Activated CD8-positive, alpha-beta memory T cell treated with anti-CD3 and anti-CD28 coated beads for 1 hour (primary cell): ENCODE measurements around the gene MAD1L1.

ENCODE experiments used
- DNase-seq, 2 donors: peaks; one replicate each; pipeline ENCODE4 v3.0.0-alpha.2; 2020; ENCODE audit warnings: low read depth in 1 of 2; ENCODE audit errors: extremely low read depth in 1 of 2

The MAD1L1 gene

DNA sequence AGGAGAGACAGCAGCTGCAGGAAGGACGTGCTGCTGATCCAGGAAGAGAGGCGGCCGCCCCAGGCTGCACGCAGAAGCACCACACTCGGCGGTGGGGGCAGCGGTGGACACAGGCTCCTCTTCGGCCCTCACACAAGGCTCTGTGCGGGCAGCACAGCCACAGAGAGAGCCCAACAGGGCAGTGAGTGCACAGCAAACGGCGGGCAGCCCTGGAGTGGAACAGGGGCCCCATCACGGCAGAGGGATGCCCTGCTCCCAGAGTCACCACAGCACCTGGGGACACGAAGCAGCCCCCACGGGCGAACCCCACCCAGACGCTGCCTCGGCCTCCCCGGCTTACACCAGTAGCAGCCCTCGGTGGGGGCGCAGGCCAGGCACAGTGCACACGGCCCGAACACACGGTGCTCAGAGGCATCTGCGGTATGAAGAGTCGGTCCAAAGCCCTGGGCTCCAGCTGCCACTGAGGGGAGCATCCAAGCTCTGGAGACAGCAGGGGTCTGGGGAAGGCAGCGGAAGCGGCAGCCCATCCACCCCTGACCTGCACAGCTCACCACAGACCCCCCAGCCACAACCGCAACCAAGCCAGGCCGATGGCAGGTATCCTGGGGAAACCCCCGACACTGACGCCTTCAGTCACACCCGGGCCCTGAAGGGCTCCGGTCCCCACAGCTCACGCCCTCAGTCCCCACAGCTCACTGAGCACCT, 26.1 kb upstream of the MAD1L1 start:
- DNase-seq: no peak

DNA sequence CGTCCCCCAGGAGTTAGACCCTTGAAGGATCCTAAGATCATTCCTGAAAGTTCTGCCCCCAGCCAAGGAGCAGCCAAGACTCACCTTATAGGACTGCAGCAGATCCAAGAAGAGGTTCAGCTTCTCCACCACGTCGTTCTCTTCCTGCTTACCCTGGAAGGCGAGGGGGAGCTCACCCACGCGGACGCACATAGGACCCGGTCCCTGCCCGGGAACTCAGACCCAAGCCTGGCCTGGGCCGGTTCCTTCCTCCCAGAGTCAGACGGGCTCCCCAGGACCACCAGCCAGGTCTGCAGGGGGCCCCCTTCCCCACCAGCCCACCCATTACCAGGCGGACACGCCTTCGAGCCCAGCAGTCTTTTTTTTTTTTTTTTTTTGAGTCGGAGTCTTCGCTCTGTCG, 24.9 kb upstream of the MAD1L1 start:
- DNase-seq: no peak

DNA sequence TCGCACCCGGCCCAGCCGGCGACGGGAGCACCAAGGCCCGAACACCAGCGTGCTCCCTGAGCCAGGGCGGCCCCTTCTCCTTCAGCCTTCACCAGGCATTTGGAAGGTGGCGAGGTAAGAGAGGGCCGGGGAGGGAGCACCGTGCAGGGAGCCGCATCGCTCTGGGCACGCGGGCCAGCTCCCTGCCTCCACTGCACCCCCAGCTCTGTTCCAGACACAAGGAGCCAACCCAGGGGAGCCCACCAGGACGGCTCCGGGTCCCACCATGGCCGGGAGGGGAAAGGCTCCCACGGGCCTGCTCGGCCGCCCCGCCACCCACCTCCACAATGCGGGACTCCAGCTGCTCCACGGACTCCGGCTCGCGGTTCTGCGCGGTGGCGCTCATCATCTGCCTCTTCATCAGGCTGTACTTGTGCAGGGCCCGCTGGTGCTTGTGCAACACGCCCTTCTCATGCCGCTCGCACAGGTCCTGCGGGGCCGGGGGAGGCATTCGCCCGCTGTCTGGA, 24.4 kb upstream of the MAD1L1 start:
- no peak for DNase-seq

DNA sequence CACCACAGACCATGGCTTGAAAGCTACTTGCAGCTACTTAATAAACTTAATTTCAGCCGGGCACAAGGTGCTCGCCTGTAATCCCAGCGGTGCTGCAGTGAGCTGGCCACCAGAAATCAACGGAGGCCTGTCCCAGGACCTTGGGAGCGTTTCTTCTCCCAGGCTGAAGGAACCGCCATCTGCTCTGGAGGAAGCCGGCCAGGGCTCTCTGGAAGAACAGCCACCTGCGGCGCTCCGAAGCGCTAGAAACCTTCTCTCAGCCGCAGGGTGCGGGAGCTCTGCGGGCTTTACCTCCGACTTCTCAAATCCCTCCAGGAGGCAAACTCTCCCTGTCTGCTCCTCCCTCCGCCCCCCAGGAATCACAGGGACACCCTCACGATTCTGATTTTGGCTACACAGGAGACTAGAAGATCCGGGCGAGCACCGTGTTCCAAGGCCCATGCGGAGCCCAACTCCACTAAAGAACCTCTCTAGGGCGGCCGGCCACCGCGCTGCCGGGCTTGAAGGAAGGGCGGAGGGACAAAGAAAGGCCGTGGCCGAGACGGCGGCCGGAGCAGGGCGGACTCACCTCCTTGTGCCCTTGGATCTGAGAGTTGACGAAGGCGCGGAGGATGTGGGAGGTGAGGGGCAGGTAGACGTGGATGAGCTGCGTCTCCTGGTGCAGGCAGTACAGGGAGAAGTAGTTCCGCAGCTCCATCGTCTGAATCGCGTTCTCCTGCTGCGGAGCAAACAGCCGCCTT, 23.7 kb upstream of the MAD1L1 start:
- no peak for DNase-seq

DNA sequence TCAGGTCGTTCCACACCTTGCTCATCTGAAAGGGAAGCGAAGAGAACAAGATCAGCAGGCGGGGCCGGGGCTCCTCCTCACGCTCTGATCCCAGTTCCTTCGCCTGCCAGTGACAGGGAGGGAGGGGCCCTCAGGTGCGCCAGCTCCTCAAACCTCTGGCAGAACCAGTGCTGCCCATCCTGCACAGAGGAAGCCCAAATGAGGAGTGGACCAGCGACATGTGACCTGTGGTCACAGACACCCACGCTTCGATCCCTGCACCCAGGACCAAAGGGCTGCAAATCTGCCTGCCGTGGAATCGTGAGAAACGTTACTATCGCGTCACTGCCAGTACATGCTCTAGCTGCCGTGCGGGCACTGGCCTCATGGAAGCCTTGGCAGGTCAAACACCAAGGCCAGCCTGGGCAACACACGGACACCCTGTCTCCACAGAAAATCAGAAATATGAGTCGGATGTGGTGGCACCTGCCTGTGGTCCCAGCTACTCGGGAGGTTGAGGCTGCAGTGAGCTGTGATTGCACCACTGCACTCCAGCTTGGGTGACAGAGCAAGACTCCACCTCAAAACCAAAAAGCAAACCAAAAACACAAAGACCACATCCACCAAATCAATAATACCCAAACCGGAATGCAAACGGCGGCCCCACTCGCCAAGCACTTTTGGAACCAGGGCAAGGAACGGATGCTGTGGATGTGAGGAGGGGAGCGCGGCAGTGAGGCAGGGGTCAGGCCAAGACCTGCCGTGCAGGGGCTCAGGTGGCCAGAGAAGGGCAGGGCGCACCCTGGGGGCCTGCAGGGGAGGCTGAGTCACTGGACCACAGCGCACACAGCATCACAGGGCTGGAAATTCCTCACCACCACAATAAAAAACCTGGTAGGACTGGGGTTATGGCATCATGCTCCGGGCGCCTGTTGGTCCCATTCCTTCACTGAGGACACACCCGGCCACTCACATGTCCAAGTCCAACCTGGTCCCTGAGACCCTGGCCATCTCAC, 22.7 kb upstream of the MAD1L1 start:
- DNase-seq: no peak

DNA sequence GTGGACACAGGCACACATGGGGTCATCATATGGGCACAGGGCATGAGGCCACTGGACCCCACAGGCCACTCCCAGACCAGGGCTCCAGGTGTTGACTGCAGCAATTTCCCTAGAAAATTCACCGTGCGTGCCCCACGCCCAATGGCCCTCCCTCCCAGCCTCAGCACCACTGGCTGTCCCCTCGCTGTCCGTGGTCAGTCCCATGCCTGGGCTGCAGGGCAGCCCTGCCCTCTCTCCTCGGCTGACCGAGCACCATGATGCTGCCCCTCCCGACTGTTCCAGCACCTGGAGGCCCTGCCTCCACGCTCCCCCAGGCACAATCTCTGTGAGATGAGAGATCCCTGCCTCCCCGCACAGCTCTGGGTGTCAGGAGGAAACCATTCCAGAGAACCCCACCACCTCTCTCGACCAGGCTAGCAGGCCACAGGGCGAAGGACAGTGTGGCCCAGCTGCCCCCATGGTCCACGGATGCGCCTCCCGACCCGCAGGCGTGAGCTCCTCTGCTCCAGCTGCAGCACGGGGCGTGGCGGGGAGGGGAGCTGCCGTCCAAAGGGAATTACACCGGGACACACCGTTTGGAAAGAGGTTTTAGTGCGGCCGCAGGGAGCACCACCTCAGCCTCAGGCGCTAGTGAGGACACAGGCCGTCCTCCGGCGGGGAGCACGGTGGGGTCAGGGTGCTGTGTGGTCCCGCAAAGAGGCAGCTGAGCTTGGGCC, 21.8 kb upstream of the MAD1L1 start:
- DNase-seq: no peak

DNA sequence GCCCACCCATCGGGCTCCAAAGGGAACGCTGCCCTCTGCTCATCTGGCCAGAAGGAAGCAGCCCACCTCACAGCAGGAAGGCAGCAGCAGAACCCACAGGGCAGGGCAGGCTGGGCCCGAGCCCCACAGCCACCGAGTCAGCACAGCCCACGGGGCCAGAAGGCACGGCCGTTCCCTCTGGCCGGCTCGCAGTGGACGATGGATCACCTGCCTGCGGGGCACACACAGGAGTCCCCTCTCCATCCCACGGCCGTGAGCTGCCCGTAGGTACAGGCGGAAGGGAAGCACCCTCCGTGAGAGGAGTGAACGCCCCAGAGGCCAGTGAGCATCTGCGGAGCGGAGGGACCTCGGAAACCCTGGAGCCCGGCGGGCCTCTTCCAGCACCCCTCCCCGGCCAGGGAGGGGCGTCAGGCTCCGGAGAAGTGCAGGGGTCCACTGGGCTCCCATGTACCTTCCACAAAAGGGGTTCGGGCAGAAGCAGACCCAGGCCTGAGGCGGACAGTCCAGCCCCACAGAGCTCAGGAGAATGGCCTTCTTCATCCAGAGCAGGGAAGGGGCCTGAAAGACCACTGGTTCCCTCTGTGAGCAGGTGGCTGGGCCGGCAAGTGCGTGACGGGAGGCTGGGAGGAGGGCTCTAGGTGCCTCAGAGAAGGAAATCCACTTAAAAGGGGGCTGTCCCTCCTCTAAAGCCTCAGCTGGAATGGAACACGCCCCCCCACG, 20.9 kb upstream of the MAD1L1 start:
- DNase-seq: no peak

DNA sequence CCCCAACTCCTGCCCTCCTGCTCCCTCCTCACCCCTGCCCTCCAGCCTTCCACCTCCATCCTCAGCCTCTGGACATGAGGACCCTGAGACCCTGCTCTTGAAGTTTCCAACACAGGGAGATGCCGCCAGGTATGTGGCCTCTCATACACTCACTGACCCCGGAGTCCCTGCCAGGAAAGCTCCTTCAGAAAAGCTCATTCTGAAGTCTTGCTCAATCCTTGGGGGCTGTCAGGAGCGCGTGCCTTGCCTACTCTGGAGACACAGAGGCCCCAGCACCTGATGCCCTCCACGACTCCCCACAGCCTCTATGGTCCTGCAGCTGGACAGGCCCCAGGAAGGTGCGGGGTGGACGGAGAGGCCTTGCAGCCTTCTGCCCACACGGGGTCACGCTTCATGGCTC, 20.3 kb upstream of the MAD1L1 start:
- no peak for DNase-seq

DNA sequence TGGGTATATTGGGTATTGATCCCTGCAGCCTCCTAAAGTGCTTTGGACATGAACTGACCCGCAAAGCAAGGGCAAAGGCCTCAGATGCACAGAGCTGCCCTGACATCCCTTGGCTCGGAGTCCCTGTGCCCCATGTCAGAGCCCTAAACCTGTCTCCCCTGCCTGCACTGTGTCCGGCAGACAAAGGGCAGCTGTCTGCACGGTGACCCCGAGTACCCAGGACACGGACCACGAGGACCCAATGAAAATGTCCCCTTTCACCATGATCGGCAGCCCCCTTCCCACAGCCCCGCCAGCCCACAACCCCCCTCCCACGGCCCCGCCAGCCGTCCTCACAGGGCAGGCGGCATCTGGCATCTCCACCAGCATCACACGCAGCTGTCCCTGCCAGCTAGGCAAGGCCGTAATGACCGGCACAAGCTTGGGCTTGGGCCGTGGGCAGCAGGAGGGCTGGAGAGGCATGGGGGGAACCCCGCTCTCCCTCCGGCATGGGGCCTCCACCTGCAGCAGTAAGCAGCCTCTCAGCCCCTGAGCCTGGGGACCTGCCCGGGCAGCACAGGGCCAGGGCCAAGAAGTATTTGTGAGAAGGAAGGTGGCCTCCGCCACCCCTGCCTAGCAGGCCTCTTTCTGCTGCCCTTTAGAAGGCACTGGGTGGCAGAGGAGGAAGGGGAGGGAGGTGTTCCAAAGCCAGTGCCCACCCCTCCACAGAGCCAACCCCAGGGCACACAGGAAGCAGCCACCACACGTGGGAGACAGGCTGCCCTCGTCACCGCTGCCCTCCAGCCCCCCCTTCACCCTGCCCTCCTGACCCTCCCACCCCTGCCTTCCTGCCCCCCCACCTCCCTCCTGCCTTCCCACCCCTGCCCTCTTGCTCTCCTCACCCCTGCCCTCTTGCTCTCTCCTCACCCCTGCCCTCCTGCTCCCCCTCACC, 19.4 kb upstream of the MAD1L1 start:
- no peak for DNase-seq

DNA sequence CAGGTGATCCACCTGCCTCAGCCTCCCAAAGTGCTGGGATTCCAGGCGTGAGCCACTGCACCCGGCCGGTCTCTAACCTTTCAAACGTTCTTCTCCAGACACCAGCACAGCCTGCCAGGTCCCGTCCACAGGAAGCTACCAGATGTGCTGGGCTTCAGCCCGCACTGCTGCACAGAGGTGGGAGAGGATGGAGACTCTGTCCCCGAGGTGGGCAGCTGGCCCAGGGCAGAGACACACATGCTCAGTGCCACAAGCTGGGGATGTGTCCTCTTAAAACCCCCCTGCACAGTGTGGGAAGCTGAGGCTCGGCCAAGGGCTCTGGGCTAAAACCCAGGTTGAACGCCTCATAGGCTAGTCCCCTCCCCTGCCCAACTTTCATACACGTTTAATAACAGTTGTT, 18.6 kb upstream of the MAD1L1 start:
- DNase-seq: no peak

DNA sequence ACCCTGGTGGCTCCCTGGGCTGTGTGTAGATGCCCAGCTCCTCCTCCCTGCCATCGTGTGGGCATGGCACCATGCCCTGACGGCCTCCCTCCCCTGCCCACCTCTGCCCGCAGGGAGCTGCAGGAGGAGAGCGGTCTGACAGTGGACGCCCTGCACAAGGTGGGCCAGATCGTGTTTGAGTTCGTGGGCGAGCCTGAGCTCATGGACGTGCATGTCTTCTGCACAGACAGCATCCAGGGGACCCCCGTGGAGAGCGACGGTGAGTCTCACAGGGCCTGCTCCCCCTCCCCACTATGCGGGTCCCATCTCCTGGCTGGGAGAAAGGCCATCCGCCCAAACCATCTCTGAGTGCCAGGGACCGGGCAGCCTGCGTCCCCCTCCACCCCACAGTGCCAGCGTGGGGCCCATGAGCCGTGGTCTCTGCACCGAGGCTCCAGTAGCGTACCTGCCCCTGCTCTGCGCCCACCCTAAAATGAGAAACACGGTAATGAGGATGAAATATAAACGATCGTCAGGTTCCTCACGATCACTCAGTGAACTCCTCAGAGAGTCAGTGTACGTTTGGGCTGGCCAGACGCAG, 17.1 kb upstream of the MAD1L1 start:
- DNase-seq: no peak

DNA sequence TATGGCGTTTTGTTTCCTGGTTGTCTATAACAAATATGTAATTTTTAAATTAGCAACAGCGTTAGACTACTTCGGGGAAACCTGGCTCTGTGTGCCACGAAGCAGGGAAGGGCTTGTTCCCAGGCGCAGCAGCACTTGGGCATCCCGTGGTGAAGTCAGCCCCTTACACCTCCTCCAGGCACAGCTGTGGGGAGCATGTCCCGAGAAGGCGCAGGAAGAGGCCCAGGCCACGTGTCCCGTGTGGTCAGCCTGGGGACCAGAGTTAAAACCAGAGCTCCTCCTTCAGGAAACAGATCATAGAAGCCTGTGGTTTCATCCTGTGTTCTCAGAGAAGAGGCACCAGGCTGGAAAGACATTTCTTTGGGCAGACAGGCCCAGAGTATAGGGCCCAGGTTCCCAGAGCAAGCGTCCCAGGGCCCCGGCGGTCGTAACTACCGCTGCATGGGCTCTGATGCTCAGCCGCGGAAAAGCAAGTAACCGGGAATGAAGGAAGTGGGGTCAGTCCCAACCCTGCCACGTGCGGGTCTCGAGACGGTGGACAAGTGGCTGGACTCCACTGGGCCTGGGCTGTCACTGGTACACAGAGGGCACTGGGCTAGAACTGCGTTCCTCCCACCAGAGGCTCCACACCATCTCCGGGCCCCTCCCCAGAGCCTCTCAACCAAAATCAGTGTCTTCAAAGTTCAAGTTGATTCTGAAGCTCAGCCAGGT, 16.4 kb upstream of the MAD1L1 start:
- DNase-seq: no peak

DNA sequence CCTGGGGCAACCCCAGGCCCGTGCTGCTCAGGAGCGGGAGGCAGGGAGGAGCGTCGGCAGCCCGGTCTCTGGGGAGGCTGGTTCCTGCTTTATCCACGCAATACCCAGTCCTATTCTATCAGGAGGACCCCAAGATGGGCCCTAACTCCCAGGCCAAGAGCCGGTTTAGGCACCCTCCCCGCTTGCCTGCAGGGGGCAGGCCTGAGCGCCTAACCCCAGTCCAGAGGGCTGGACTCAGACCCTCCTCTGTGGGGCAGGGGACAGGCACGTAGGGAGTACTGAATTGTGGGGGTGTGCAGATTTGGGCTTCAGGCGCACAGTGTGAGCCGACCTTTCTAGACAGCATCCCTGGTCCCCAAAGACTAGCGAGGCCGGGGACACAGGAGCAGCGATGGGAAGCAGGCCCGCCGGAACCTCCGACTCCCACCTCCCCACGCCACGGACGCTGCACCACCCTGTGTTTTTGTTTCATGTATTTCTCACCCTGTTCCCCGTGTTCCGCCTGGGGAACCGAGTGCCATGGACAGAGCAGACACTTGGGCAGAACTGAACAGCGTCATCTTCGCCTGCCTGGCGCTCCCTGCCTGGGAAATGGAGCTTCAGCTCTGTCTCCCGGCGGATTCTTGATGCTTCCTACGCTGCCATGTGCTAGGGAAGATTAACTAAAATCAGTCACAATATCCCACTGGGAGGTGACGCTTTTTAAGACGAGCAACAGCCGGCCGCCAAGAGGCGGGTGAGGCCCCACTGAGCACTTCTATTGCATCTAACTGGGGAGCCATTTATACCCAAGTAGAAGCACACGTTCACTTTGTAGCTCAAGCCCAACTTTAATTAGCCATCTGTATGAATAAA, 14.6 kb upstream of the MAD1L1 start:
- DNase-seq: no peak

DNA sequence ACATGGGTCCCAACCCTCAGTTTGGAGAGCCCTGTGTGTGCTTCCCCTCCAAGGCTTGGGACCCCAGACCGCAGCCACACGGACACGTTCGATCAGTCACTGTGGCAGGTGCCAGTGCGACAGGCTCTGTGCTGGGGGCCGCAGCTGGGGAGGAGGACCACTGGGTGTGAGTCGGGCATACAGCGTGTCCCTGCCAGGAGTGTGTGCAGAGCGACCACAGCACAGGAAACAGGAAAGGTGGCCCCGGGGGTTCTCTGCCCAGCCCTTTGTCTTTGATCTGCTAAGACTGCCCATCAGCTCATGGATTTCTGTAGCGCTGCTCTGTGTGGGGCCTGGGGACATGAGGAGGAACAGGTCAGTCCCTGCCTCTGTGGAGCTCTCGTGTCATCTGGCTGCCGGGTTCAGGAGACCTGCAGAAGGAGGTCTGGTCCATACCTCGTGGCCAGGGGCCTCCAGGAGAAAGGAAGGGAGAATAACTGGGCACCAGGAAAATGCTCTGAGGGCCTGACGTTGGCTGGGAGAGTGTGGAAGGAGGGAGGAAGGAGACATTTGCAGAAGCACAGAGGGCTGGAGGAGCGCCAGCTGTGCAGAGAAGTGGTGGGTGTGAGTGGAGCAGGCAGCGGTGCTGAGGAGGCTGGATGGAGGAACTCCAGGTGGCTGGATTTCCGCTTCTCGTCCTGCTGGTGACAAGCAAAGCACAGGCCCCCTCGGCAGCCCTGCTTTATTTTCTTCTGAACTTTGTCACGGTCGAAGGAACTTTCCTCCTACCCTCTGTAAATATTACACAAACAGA, 13.3 kb upstream of the MAD1L1 start:
- DNase-seq: no peak

DNA sequence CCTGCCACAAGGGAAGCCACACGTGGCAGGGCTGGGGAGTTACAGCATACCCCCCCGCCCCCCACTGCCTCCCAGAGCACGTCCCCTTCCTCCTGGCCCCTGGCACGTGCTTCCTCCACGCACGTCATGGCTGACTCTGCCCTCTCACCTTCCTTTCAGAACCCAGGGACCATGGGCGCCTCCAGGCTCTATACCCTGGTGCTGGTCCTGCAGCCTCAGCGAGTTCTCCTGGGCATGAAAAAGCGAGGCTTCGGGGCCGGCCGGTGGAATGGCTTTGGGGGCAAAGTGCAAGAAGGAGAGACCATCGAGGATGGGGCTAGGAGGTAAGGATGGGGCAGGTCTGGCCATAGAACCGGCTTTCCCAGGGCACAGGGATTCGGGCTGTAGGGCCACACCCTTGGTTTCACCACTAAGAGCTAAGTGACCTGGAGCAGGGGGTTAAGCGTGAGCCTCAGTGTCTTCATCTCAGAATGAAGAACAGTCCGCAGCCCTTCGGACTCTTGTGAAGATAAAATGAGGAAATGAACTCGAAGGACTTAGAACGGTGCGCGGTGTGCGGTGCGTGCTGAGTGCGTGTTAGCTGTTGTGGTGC, 11.8 kb upstream of the MAD1L1 start:
- DNase-seq: no peak

DNA sequence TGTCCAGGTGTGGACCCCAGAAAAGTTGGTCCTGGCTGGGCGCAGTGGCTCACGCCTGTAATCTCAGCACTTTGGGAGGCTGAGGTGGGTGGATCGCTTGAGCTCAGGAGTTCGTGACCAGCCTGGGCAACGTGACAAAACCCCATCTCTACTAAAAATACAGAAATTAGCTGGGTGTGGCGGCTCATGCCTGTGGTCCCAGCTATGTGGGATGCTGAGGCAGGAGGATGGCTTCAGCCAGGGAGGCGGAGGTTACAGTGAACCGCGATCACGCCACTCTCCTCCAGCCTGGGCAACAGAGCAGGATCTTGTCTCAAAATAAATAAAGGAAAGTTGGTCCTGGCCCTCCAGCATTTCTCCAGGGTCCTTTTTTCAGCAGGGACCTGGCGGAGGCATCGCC, 10.7 kb upstream of the MAD1L1 start:
- DNase-seq: no peak
